Gastrocnemius medialis (tissue), 4 donors: ENCODE measurements around the gene ENDOU.

ENCODE experiments used
- POLR2A ChIP-seq, 2 donors: fragments of 450-650 bp; IDR thresholded peaks; one replicate each; pipeline ENCODE4 v1.6.1; 2017; ENCODE audit warnings: antibody characterized with exemption in 2 of 2, mild to moderate bottlenecking in 2 of 2, moderate library complexity in 2 of 2
- TF ChIP-seq, protein P1 (sequence below), 5 experiments: fragments of 450-650 bp in 3 of 5; fragments of 200-600 bp in 2 of 5; sonication (generic) in 2 of 5; IDR thresholded peaks in 4 of 5; conservative IDR thresholded peaks in 1 of 5; 1 replicate in 4 of 5; 2 replicates in 1 of 5; pipeline ENCODE4 v1.5.1; 2016 to 2019; ENCODE audit warnings: antibody characterized with exemption in 5 of 5, mild to moderate bottlenecking in 3 of 5, moderate library complexity in 3 of 5

DNA sequence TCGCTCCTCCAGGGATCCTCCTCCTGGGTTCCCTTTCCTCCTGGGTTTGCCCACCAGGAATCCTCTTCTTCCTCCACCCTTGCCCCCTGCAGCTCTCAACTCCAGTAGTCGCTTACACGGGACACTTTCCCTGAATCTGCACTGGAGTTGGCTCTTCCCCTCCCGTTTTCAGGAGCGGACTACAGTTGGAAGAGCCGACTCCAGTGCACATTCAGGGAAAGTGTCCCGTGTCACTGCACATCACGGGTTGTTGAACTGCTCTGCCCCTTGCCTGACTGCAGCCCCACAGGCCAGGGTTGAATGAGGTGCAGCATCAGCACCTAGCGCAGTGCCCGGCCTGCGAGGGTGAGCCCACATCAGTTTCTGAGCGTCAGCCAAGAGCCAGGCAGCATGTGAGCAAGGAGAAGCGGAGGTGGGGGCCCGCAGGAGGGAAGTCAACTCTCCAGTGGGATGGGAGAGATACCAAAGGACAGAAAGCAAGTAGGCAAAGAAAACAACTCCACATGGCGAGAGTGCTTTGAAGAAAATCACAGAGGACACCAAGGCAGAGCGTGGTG is 20.3 kb upstream of the ENDOU start:
- TF ChIP-seq POLR2A (IDR thresholded peaks at IDR 0.05), result no peak
- TF ChIP-seq, protein P1, sequence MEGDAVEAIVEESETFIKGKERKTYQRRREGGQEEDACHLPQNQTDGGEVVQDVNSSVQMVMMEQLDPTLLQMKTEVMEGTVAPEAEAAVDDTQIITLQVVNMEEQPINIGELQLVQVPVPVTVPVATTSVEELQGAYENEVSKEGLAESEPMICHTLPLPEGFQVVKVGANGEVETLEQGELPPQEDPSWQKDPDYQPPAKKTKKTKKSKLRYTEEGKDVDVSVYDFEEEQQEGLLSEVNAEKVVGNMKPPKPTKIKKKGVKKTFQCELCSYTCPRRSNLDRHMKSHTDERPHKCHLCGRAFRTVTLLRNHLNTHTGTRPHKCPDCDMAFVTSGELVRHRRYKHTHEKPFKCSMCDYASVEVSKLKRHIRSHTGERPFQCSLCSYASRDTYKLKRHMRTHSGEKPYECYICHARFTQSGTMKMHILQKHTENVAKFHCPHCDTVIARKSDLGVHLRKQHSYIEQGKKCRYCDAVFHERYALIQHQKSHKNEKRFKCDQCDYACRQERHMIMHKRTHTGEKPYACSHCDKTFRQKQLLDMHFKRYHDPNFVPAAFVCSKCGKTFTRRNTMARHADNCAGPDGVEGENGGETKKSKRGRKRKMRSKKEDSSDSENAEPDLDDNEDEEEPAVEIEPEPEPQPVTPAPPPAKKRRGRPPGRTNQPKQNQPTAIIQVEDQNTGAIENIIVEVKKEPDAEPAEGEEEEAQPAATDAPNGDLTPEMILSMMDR (IDR thresholded peaks at IDR 0.05 in 4 of 5, conservative IDR thresholded peaks at IDR 0.05 in 1 of 5), result no peak
